WTC11 (cell line): ENCODE data around the gene SNRNP200.

Source experiments
- ATF3 ChIP-seq: sonication (generic); formaldehyde crosslinking; conservative IDR thresholded peaks from 2 replicates; pipeline ENCODE4 v1.8.1; 2022; ENCODE audit warnings: mild to moderate bottlenecking, missing genetic modification reagents
- CREB1 ChIP-seq: sonication (generic); formaldehyde crosslinking; IDR thresholded peaks from 2 replicates; pipeline ENCODE4 v1.8.0; 2023; ENCODE audit warnings: mild to moderate bottlenecking, missing genetic modification reagents
- CTCF ChIP-seq: fragments of 200-600 bp; IDR thresholded peaks from 2 replicates; pipeline ENCODE4 v1.8.0; 2022; ENCODE audit warnings: antibody characterized with exemption
- GTF2I ChIP-seq: fragments of 250-450 bp; sonication (Bioruptor Pico); conservative IDR thresholded peaks from 2 replicates; pipeline ENCODE4 v1.4.0; 2021; ENCODE audit warnings: mild to moderate bottlenecking
- HMGXB4 ChIP-seq: sonication (generic); formaldehyde crosslinking; IDR thresholded peaks from 2 replicates; pipeline ENCODE4 v1.8.1; 2023; ENCODE audit warnings: mild to moderate bottlenecking, moderate library complexity, missing genetic modification reagents
- NFYB ChIP-seq: sonication (generic); formaldehyde crosslinking; conservative IDR thresholded peaks from 2 replicates; pipeline ENCODE4 v1.8.0; 2022; ENCODE audit warnings: low read depth, missing genetic modification reagents
- PREB ChIP-seq: sonication (generic); formaldehyde crosslinking; IDR thresholded peaks from 2 replicates; pipeline ENCODE4 v1.8.1; 2022; ENCODE audit warnings: mild to moderate bottlenecking, missing genetic modification reagents, moderate library complexity, borderline replicate concordance
- TCF7 ChIP-seq: sonication (generic); formaldehyde crosslinking; IDR thresholded peaks from 2 replicates; pipeline ENCODE4 v1.8.0; 2022; ENCODE audit warnings: mild to moderate bottlenecking, low read depth, missing genetic modification reagents, moderate library complexity
- TEAD4 ChIP-seq: sonication (generic); formaldehyde crosslinking; IDR thresholded peaks from 2 replicates; pipeline ENCODE4 v1.8.0; 2022; ENCODE audit warnings: mild to moderate bottlenecking, missing genetic modification reagents
- USF2 ChIP-seq: sonication (generic); formaldehyde crosslinking; IDR thresholded peaks from 2 replicates; pipeline ENCODE4 v1.8.1; 2023; ENCODE audit warnings: mild to moderate bottlenecking, missing genetic modification reagents, moderate library complexity
- ZNF121 ChIP-seq: sonication (generic); formaldehyde crosslinking; IDR thresholded peaks from 2 replicates; pipeline ENCODE4 v1.8.0; 2023; ENCODE audit warnings: missing genetic modification reagents
- TF ChIP-seq, protein P1 (sequence below): sonication (generic); formaldehyde crosslinking; IDR thresholded peaks from 2 replicates; pipeline ENCODE4 v1.8.1; 2022; ENCODE audit warnings: low read depth, mild to moderate bottlenecking, moderate library complexity, missing genetic modification reagents, borderline replicate concordance
- TF ChIP-seq, protein P2 (sequence below): sonication (generic); formaldehyde crosslinking; IDR thresholded peaks from 2 replicates; pipeline ENCODE4 v1.8.0; 2022; ENCODE audit warnings: mild to moderate bottlenecking, missing genetic modification reagents
- TF ChIP-seq, protein P3 (sequence below): sonication (generic); formaldehyde crosslinking; IDR thresholded peaks from 2 replicates; pipeline ENCODE4 v1.8.1; 2022; ENCODE audit warnings: missing genetic modification reagents, borderline replicate concordance

DNA sequence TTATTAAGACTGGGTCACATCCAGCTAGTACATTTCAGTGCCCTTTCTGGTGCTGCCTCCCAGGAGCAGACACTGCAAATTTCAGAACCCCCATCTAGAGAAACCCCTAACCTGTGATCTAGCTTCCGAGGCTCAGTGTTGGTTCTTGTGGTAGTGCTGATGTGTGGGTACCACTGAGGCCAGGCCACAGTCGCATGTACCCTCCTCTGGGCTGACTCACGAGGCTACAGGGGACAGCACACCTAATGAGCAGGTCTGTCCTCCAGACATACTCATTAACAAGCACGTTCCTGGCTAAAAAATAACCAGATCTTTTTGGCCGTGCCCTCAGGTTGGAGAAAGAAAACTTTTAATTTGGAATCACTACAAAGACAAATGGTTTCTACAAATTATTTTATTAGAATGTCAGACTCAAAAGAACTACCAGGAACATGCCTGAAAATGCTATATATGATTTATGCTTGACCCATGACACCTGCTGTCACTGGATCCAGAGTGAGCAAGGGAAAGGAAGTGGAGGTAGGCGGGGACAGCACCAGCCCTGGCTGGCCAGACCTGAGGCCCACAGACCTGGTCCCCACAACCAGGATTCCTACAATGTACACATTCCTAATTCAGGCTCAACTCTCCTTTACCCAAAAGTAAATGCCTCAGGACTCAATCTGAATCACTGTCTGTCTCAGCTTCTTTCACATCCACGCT lies 30.8 kb downstream of the SNRNP200 start:
- no peak for TF ChIP-seq CREB1 (CRISPR knock-in tag)
- TF ChIP-seq CTCF, result no peak
- TF ChIP-seq ATF3 (CRISPR knock-in tag), result no peak
- no peak for TF ChIP-seq NFYB (CRISPR knock-in tag)
- TF ChIP-seq ZNF121, result no peak
- TF ChIP-seq TEAD4, result no peak
- TF ChIP-seq, protein P1, sequence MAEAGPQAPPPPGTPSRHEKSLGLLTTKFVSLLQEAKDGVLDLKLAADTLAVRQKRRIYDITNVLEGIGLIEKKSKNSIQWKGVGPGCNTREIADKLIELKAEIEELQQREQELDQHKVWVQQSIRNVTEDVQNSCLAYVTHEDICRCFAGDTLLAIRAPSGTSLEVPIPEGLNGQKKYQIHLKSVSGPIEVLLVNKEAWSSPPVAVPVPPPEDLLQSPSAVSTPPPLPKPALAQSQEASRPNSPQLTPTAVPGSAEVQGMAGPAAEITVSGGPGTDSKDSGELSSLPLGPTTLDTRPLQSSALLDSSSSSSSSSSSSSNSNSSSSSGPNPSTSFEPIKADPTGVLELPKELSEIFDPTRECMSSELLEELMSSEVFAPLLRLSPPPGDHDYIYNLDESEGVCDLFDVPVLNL (CRISPR knock-in tag), result no peak
- no peak for TF ChIP-seq USF2 (CRISPR knock-in tag)
- TF ChIP-seq HMGXB4, result no peak
- no peak for TF ChIP-seq GTF2I (CRISPR knock-in tag)
- TF ChIP-seq TCF7, result no peak
- no peak for TF ChIP-seq PREB (CRISPR knock-in tag)
- TF ChIP-seq, protein P2, sequence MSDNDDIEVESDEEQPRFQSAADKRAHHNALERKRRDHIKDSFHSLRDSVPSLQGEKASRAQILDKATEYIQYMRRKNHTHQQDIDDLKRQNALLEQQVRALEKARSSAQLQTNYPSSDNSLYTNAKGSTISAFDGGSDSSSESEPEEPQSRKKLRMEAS (CRISPR knock-in tag), result no peak
- TF ChIP-seq, protein P3, sequence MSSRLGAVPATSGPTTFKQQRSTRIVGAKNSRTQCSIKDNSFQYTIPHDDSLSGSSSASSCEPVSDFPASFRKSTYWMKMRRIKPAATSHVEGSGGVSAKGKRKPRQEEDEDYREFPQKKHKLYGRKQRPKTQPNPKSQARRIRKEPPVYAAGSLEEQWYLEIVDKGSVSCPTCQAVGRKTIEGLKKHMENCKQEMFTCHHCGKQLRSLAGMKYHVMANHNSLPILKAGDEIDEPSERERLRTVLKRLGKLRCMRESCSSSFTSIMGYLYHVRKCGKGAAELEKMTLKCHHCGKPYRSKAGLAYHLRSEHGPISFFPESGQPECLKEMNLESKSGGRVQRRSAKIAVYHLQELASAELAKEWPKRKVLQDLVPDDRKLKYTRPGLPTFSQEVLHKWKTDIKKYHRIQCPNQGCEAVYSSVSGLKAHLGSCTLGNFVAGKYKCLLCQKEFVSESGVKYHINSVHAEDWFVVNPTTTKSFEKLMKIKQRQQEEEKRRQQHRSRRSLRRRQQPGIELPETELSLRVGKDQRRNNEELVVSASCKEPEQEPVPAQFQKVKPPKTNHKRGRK (CRISPR knock-in tag), result no peak
